HL-60 (cell line): Measurements from ENCODE around the gene OR2T8.

Experiments
- DNase-seq, 2 experiments: peaks; one replicate each; pipeline ENCODE4 v3.0.0-alpha.2; 2010 to 2020; ENCODE audit warnings: low read depth in 1 of 2, low spot score in 1 of 2
- H3K27ac ChIP-seq: fragments of 250-450 bp; sonication (Bioruptor Pico); replicated peaks from 2 replicates; pipeline ENCODE4 v1.5.1; 2020; ENCODE audit warnings: mild to moderate bottlenecking, moderate library complexity
- H3K27me3 ChIP-seq: fragments of 250-450 bp; sonication (Bioruptor Pico); 2 replicates; pipeline ENCODE4 v1.5.1; 2021; ENCODE audit warnings: mild to moderate bottlenecking, moderate library complexity; ENCODE audit not compliant: insufficient read depth, poor library complexity, severe bottlenecking
- H3K4me3 ChIP-seq: replicated peaks from 2 replicates; pipeline ENCODE4 v1.5.1; 2011; ENCODE audit warnings: mild to moderate bottlenecking, control low read depth, low read length; ENCODE audit not compliant: insufficient read depth
- CTCF ChIP-seq: IDR thresholded peaks from one replicate; pipeline ENCODE4 v1.5.1; 2011; ENCODE audit warnings: low read length, control low read depth, inconsistent platforms; ENCODE audit not compliant: insufficient read depth
- GABPA ChIP-seq: IDR thresholded peaks from 2 replicates; pipeline ENCODE4 v1.6.1; 2012; ENCODE audit warnings: low read depth
- POLR2AphosphoS5 ChIP-seq: IDR thresholded peaks from 2 replicates; pipeline ENCODE4 v1.6.1; 2012; ENCODE audit warnings: low read depth
- SPI1 ChIP-seq: IDR thresholded peaks from 2 replicates; pipeline ENCODE4 v1.6.1; 2012; ENCODE audit warnings: low read depth, mild to moderate bottlenecking, borderline replicate concordance
- TF ChIP-seq, protein P1 (sequence below): IDR thresholded peaks from 2 replicates; pipeline ENCODE4 v1.6.1; 2012; ENCODE audit warnings: low read depth; ENCODE audit not compliant: insufficient replicate concordance

OR2T8 gene

DNA sequence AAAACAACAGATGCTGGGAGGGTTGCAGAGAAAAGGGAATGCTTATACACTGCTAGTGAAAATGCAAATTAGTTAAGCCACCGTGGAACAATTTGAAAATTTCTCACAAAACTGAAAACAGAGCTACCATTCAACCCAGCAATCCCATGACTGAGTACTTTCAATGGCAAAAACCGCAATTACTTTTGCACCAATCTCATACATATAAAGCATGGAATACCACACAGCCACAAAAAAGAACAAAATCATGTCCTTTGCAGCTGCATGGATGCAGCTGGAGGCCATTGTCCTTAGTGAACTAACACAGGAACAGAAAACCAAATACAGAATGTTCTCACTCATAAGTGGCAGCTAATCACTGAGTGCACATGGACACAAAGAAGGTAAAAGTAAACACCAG is 6.3 kb upstream of the OR2T8 start:
- H3K27me3 ChIP-seq = no peaks in the 10 kb centered on the region
- no peak overlapping the region for H3K4me3 ChIP-seq
- DNase-seq = no peak
- H3K27ac ChIP-seq = no peak overlapping the region
- no peak for TF ChIP-seq SPI1
- TF ChIP-seq CTCF = no peak
- TF ChIP-seq GABPA = no peak
- TF ChIP-seq, protein P1, sequence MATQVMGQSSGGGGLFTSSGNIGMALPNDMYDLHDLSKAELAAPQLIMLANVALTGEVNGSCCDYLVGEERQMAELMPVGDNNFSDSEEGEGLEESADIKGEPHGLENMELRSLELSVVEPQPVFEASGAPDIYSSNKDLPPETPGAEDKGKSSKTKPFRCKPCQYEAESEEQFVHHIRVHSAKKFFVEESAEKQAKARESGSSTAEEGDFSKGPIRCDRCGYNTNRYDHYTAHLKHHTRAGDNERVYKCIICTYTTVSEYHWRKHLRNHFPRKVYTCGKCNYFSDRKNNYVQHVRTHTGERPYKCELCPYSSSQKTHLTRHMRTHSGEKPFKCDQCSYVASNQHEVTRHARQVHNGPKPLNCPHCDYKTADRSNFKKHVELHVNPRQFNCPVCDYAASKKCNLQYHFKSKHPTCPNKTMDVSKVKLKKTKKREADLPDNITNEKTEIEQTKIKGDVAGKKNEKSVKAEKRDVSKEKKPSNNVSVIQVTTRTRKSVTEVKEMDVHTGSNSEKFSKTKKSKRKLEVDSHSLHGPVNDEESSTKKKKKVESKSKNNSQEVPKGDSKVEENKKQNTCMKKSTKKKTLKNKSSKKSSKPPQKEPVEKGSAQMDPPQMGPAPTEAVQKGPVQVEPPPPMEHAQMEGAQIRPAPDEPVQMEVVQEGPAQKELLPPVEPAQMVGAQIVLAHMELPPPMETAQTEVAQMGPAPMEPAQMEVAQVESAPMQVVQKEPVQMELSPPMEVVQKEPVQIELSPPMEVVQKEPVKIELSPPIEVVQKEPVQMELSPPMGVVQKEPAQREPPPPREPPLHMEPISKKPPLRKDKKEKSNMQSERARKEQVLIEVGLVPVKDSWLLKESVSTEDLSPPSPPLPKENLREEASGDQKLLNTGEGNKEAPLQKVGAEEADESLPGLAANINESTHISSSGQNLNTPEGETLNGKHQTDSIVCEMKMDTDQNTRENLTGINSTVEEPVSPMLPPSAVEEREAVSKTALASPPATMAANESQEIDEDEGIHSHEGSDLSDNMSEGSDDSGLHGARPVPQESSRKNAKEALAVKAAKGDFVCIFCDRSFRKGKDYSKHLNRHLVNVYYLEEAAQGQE = no peak
- TF ChIP-seq POLR2AphosphoS5 = no peak

DNA sequence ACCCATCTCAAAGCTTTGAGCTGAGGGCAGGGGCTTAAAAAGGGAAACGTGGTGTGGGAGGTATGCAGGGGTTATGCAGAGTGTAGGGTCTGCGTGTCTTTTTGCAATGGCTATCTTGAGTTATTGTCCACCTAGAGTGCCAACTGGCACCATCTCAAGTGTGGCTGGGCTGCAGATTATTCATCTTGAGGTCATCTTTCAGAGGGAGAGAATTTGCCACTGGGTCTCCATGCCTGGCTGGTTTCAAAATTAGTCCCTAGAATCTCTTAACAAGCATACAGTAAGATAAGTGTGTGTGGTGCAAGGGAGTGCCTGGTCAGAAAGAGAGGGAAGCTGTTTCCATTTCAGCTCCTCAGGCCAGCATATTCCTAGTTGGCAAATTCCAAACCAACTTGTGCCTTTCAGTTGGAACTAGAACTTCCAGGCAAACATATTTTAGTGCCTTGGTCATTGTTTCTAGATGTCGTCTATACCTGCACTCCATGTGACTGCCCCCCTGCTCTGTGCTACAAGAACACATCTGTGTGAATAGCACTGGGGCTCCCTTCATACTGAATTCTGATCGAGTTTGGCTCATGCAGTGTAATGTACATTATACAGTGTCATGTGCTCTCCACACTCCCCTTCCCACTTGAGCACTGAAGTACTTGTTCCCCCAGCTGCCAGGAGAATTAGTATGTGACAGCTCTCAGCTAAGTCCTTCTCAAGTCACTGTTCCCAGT is 5.0 kb upstream of the OR2T8 start:
- TF ChIP-seq CTCF (no peak), SPI1 (no peak), POLR2AphosphoS5 (no peak), GABPA (no peak)
- TF ChIP-seq, protein P1 = no peak
- H3K27ac ChIP-seq = no peak overlapping the region
- H3K27me3 ChIP-seq = no peaks in the 10 kb centered on the region
- no peak overlapping the region for H3K4me3 ChIP-seq
- no peak for DNase-seq

DNA sequence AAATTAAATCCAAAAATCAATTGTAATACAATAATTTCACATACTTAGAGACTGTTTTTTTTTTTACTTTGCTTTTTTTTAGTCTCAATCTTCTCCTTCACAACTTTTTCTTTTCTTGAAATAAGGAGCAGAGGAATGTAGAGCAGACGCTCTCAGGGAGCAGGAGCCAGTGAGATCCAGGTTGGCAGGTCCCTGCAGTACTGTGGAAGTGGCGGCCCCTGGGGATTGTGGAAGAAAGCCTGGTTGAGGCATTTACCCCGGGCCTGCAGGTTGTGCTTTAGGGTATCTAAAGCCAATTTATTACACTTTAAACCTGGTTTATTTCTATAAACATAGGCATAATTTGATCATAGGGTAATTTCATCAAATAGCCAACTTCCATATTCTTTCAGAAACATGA is 3.9 kb downstream of the OR2T8 start:
- TF ChIP-seq SPI1 (no peak), CTCF (no peak)
- TF ChIP-seq, protein P1 = no peak
- DNase-seq = no peak
- no peak overlapping the region for H3K4me3 ChIP-seq
- H3K27ac ChIP-seq = no peak overlapping the region
- peaks cover 2% of the 10 kb centered on the region for H3K27me3 ChIP-seq
